Stomach (tissue), 9 donors: ENCODE results near the gene INTU. TPM values are rescaled to one million over a fixed set of nuclear protein-coding genes. Genes with fewer than 3 reads are reported as not detected.
A peak's percentile ranks its signal among the peaks of the same experiment; 100 is the strongest.

Experiments
- DNase-seq, 2 donors: peaks; one replicate each; pipeline versions ENCODE4 v3.0.0 to v3.0.0-alpha.2; 2013 to 2019
- H3K27ac ChIP-seq, 5 donors: fragments of 200-600 bp in 4 of 5; sonication (generic) in 4 of 5; one replicate each; pipeline ENCODE4 v1.5.1; 2013 to 2019; ENCODE audit warnings: mild to moderate bottlenecking in 1 of 5, moderate library complexity in 1 of 5
- H3K27me3 ChIP-seq, 3 donors: fragments of 200-600 bp; sonication (generic); one replicate each; pipeline ENCODE4 v1.5.1; 2017 to 2019; ENCODE audit warnings: mixed run types in 1 of 3
- H3K36me3 ChIP-seq, 4 donors: fragments of 200-600 bp; sonication (generic); 1 replicate in 3 of 4; 2 replicates in 1 of 4; pipeline ENCODE4 v1.5.1; 2016 to 2019
- H3K4me1 ChIP-seq, 4 donors: fragments of 200-600 bp; sonication (generic); one replicate each; pipeline ENCODE4 v1.5.1; 2016 to 2019
- H3K4me3 ChIP-seq, 4 donors: fragments of 200-600 bp; sonication (generic) in 3 of 4; one replicate each; pipeline ENCODE4 v1.5.1; 2016 to 2019; ENCODE audit warnings: mild to moderate bottlenecking in 1 of 4
- H3K9me3 ChIP-seq, 4 donors: fragments of 200-600 bp; sonication (generic); one replicate each; pipeline ENCODE4 v1.5.1; 2016 to 2019
- CTCF ChIP-seq, 7 experiments: fragments of 450-650 bp in 4 of 7; fragments of 200-600 bp in 3 of 7; sonication (generic) in 3 of 7; IDR thresholded peaks; one replicate each; pipeline ENCODE4 v1.5.1; 2016 to 2019; ENCODE audit warnings: antibody characterized with exemption in 7 of 7, control low read depth in 2 of 7, mild to moderate bottlenecking in 1 of 7
- EP300 ChIP-seq: sonication (generic); formaldehyde crosslinking; IDR thresholded peaks from one replicate; pipeline ENCODE4 v1.6.1; 2017; ENCODE audit warnings: antibody characterized with exemption
- POLR2A ChIP-seq, 4 donors: fragments of 450-650 bp; IDR thresholded peaks; one replicate each; pipeline ENCODE4 v1.6.1; 2016; ENCODE audit warnings: antibody characterized with exemption in 4 of 4, control low read depth in 2 of 4, mild to moderate bottlenecking in 1 of 4, moderate library complexity in 1 of 4
- POLR2AphosphoS5 ChIP-seq, 3 donors: sonication (generic); formaldehyde crosslinking; IDR thresholded peaks; one replicate each; pipeline ENCODE4 v1.6.1; 2016; ENCODE audit warnings: antibody characterized with exemption in 3 of 3
- WGBS, 5 donors: extraction: QIAGEN DNeasy Blood & Tissue Kit in 3 of 5; methylation state at CpG; one replicate each; pipeline versions ENCODE4 v1.1.5 to v1.1.7; 2013 to 2018; 5-methylcytosine and 5-hydroxymethylcytosine counted together
- intact Hi-C: fragments of 100-400 bp; cut with DNase I; formaldehyde crosslinking; loops from one replicate; pipeline ENCODE4 v1.15.1; 2023; ENCODE audit warnings: low total_unique reads
- polyA plus RNA-seq, 3 donors: library from polyadenylated mRNA; stranded (reverse); fragments of 200-250 nt; gene quantifications; one replicate each; pipeline ENCODE4 v1.2.3, GENCODE V29; 2013
- total RNA-seq, 5 donors: library from RNA; depleted of rRNA; stranded (reverse); fragments of >200 nt; gene quantifications; one replicate each; pipeline versions ENCODE4 v1.1.0 to v1.2.3, GENCODE V29; 2014 to 2016
- donor health status: healthy with polysubstance abuse.
- donor health status: Bipolar disorder and iron deficiency.
- donor health status: healthy.

Gene INTU
- total and polyA plus RNA-seq, 8 donors = 0.62 to 42.9 (median 5.6) TPM

- Histone ChIP-seq H3K4me1 (peaks cover 5 to 23% (median 14%) of the 10 kb centered on the region in 4 donors), H3K9me3 (no peaks in the 10 kb centered on the region), H3K27ac (no peak overlapping the region), H3K36me3 (no peaks in the 10 kb centered on the region), H3K27me3 (no peaks in the 10 kb centered on the region), H3K4me3 (no peak overlapping the region)
- DNase-seq = no peak
- 89 to 92% (median 91%) methylated on average over 5 of the region's 5 CpGs for WGBS, 5 donors
- no peak for TF ChIP-seq CTCF (IDR thresholded peaks at IDR 0.05)
- no peak for TF ChIP-seq POLR2AphosphoS5 (IDR thresholded peaks at IDR 0.05)
- no peak for TF ChIP-seq POLR2A (IDR thresholded peaks at IDR 0.05)
- no peak for TF ChIP-seq EP300
- intact Hi-C loops = no loop called here
Measured at GRCh38 chr4:127630152-127630551, 2.6 kb upstream of the INTU start.

- Histone ChIP-seq H3K4me1 (peaks cover 5 to 23% (median 14%) of the 10 kb centered on the region in 4 donors), H3K27ac (no peak overlapping the region), H3K36me3 (no peaks in the 10 kb centered on the region), H3K27me3 (no peaks in the 10 kb centered on the region), H3K9me3 (no peaks in the 10 kb centered on the region), H3K4me3 (no peak overlapping the region)
- TF ChIP-seq CTCF (IDR thresholded peaks at IDR 0.05) = no peak
- no peak for TF ChIP-seq POLR2AphosphoS5 (IDR thresholded peaks at IDR 0.05)
- TF ChIP-seq POLR2A (IDR thresholded peaks at IDR 0.05) = no peak
- no peak for TF ChIP-seq EP300
- no peak for DNase-seq
- intact Hi-C loops = no loop called here
- WGBS, 5 donors = 23 to 44% (median 32%) methylated on average over 2 of the region's 2 CpGs
Measured at GRCh38 chr4:127631420-127631819, 1.3 kb upstream of the INTU start.

GRCh38 chr4:127634181-127634580, 1.4 kb downstream of the INTU start:
- no peak for TF ChIP-seq CTCF (IDR thresholded peaks at IDR 0.05)
- no peak for TF ChIP-seq POLR2A (IDR thresholded peaks at IDR 0.05)
- no peak for TF ChIP-seq POLR2AphosphoS5 (IDR thresholded peaks at IDR 0.05)
- TF ChIP-seq EP300 = no peak
- peaks cover 5 to 33% (median 17%) of the 10 kb centered on the region in 4 donors for H3K4me1 ChIP-seq
- no peak overlapping the region for H3K4me3 ChIP-seq
- DNase-seq = no peak
- no peaks in the 10 kb centered on the region for H3K27me3 ChIP-seq
- intact Hi-C loops = no loop called here
- H3K9me3 ChIP-seq = no peaks in the 10 kb centered on the region
- H3K36me3 ChIP-seq = no peaks in the 10 kb centered on the region
- H3K27ac ChIP-seq = peak overlapping the region in 2 of 5 donors; percentile 50 to 78
- WGBS, 5 donors = 67 to 88% (median 80%) methylated on average over 3 of the region's 3 CpGs

GRCh38 chr4:127641524-127641923, 8.8 kb downstream of the INTU start:
- peaks cover 0 to 13% (median 3%) of the 10 kb centered on the region in 4 donors for H3K36me3 ChIP-seq
- H3K4me3 ChIP-seq = no peak overlapping the region
- 68 to 80% (median 77%) methylated on average over 4 of the region's 4 CpGs for WGBS, 5 donors
- no peaks in the 10 kb centered on the region for H3K27me3 ChIP-seq
- no peak for TF ChIP-seq EP300
- TF ChIP-seq POLR2AphosphoS5 (IDR thresholded peaks at IDR 0.05) = peak in 1 of 3 donors; percentile 16
- H3K9me3 ChIP-seq = no peaks in the 10 kb centered on the region
- intact Hi-C loops = no loop called here
- peaks cover 0 to 22% (median 5%) of the 10 kb centered on the region in 4 donors for H3K4me1 ChIP-seq
- peak overlapping the region in 1 of 5 donors; percentile 53 for H3K27ac ChIP-seq
- DNase-seq = no peak

- Histone ChIP-seq H3K27ac (peak overlapping the region in 1 of 5 donors; percentile 30), H3K27me3 (no peaks in the 10 kb centered on the region), H3K4me3 (no peak overlapping the region), H3K36me3 (peaks cover 0 to 17% (median 3%) of the 10 kb centered on the region in 4 donors), H3K4me1 (peaks cover 0 to 22% (median 5%) of the 10 kb centered on the region in 4 donors), H3K9me3 (no peaks in the 10 kb centered on the region)
- TF ChIP-seq CTCF (IDR thresholded peaks at IDR 0.05) (no peak), POLR2A (IDR thresholded peaks at IDR 0.05) (no peak), EP300 (no peak), POLR2AphosphoS5 (IDR thresholded peaks at IDR 0.05) (no peak)
- DNase-seq = no peak
- intact Hi-C loops = no loop called here
Measured at GRCh38 chr4:127642169-127642568, 9.4 kb downstream of the INTU start.
